ENCODE data around the gene MNS1.
"Not testable (repeated sequence)": the region's sequence is repeated elsewhere in the genome, so short reads cannot be mapped to it uniquely, and the experiment has no call there.

The MNS1 gene

GRCh38 chr15:56411122-56411749 is 53.7 kb downstream of the MNS1 start:
- TF ChIP-seq, protein P1, sequence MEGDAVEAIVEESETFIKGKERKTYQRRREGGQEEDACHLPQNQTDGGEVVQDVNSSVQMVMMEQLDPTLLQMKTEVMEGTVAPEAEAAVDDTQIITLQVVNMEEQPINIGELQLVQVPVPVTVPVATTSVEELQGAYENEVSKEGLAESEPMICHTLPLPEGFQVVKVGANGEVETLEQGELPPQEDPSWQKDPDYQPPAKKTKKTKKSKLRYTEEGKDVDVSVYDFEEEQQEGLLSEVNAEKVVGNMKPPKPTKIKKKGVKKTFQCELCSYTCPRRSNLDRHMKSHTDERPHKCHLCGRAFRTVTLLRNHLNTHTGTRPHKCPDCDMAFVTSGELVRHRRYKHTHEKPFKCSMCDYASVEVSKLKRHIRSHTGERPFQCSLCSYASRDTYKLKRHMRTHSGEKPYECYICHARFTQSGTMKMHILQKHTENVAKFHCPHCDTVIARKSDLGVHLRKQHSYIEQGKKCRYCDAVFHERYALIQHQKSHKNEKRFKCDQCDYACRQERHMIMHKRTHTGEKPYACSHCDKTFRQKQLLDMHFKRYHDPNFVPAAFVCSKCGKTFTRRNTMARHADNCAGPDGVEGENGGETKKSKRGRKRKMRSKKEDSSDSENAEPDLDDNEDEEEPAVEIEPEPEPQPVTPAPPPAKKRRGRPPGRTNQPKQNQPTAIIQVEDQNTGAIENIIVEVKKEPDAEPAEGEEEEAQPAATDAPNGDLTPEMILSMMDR (IDR thresholded peaks at IDR 0.05; ENCODE audit: insufficient read depth, low read length, missing control alignments) = no peak
- no peak for DNase-seq (ENCODE audit: low read depth, low spot score)
- ChIA-PET CTCF (no interaction called here), POLR2A (no interaction called here)
- no peak overlapping the region for H3K4me3 ChIP-seq (ENCODE audit: low read depth, low read length)

DNA sequence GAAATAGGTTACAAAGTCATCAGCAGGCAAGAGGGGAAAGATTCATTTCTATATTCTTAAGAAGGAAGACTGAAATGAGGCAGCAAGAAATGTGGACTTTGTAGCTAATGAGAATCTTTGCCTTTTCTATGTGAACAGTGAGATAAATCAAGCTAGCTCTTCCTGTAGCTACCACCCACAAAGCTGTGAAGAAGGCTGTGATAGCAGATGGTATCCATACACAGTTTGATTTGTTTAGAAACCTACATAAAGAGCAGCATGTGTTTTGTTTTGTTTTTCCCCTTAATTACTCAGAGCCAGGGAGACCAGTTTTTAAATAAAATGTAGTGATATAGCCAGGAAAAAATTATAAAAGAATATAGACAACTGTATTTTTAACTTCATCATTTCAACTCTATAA is 54.2 kb downstream of the MNS1 start:
- DNase-seq (ENCODE audit: low read depth, low spot score) = no peak
- no peak overlapping the region for H3K4me3 ChIP-seq (ENCODE audit: low read depth, low read length)
- TF ChIP-seq, protein P1 (IDR thresholded peaks at IDR 0.05; ENCODE audit: insufficient read depth, low read length, missing control alignments) = no peak
- POLR2A ChIA-PET = no interaction called here
- CTCF ChIA-PET = no interaction called here

GRCh38 chr15:56399209-56399608 is 65.7 kb downstream of the MNS1 start:
- H3K4me3 ChIP-seq (ENCODE audit: low read depth, low read length); POLR2A ChIA-PET; DNase-seq (ENCODE audit: low read depth, low spot score): not testable (repeated sequence)
- CTCF ChIA-PET = interaction anchor here (1.2 kb wide), 1 partner anchor 29 kb away, joined by 5 read pairs; no protein-coding TSS in a partner anchor

DNA sequence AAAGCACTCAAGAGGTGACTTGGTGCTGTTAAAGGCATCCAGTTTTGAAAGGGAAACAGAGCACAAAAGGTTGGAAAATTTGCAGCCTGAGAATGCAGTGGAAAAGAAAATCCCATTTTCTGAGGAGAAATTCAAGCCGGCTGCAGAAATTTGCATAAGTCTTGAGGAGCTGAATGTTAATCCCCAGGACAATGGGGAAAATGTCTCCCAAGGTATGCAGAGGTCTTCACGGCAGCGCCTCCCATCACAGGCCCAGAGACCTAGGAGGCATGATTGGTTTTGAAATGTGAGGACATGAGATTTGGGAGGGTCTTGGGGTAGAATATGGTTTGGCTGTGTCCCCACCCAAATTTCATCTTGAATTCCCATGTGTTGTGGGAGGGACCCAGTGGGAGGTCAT is 67.6 kb downstream of the MNS1 start:
- H3K4me3 ChIP-seq (ENCODE audit: low read depth, low read length); POLR2A ChIA-PET; DNase-seq (ENCODE audit: low read depth, low spot score); CTCF ChIA-PET: not testable (repeated sequence)

GRCh38 chr15:56394909-56395308 is 70.0 kb downstream of the MNS1 start:
- TF ChIP-seq, protein P1 (IDR thresholded peaks at IDR 0.05; ENCODE audit: insufficient read depth, low read length, missing control alignments) = no peak
- POLR2A ChIA-PET = no interaction called here
- H3K4me3 ChIP-seq (ENCODE audit: low read depth, low read length) = no peak overlapping the region
- no peak for DNase-seq (ENCODE audit: low read depth, low spot score)
- CTCF ChIA-PET = no interaction called here

GRCh38 chr15:56393277-56393676 is 71.7 kb downstream of the MNS1 start:
- POLR2A ChIA-PET = no interaction called here
- TF ChIP-seq, protein P1 (IDR thresholded peaks at IDR 0.05; ENCODE audit: insufficient read depth, low read length, missing control alignments) = no peak
- no peak overlapping the region for H3K4me3 ChIP-seq (ENCODE audit: low read depth, low read length)
- DNase-seq (ENCODE audit: low read depth, low spot score) = no peak
- CTCF ChIA-PET = no interaction called here

- ChIA-PET POLR2A (no interaction called here), CTCF (no interaction called here)
- no peak overlapping the region for H3K4me3 ChIP-seq (ENCODE audit: low read depth, low read length)
- DNase-seq (ENCODE audit: low read depth, low spot score) = no peak
- TF ChIP-seq, protein P1 (IDR thresholded peaks at IDR 0.05; ENCODE audit: insufficient read depth, low read length, missing control alignments) = no peak
Observed at GRCh38 chr15:56390739-56391267, 74.1 kb downstream of the MNS1 start.
